HG02678 (cell line): ENCODE data around the gene FYB1.
A peak's percentile ranks its signal among the peaks of the same experiment; 100 is the strongest.
"Not testable (repeated sequence)": the region's sequence is repeated elsewhere in the genome, so short reads cannot be mapped to it uniquely, and the experiment has no call there.

Experiments used
- ATAC-seq: cut with Tn5 transposase; IDR thresholded peaks from one replicate; pipeline ENCODE4 v1.9.1; 2021; ENCODE audit warnings: mild to moderate bottlenecking, moderate library complexity; ENCODE audit not compliant: unreplicated experiment

The FYB1 gene

DNA sequence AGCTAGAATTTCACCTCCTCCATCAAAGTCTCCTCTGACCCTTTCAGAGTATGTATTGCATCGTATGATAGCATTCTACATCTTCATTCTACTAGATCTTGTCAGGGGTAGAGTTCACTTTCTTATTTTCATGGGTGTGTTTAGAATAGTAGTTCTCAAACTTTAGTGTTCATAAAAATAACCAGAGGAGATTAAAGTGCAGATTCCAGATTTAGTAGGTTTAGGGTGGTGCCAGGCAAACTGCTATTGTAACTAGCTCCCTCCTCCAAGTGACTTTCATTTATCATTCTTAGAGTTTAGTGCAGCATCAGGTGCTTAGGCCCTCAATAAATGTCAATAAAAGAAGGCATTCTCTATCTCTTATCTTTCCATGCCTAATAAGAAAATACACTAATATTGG lies 7.2 kb upstream of the FYB1 start:
- ATAC-seq, result no peak

DNA sequence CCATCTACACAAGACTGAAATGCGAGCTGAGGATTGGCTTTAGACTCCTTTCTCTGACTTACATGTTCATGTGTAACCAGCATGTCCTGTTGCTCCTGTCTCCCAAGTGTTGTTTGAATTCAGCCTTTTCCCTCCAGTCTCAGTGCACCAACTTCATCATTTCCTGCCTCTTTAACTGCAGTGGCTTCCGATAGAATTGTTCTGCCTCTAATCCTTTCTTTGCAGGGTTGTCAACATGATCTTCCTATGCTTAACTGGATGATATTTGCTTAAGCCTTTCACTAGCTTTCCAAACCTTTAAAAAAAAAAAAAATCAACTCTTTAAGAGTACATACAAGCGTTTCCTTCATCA lies 6.7 kb upstream of the FYB1 start:
- no peak for ATAC-seq

DNA sequence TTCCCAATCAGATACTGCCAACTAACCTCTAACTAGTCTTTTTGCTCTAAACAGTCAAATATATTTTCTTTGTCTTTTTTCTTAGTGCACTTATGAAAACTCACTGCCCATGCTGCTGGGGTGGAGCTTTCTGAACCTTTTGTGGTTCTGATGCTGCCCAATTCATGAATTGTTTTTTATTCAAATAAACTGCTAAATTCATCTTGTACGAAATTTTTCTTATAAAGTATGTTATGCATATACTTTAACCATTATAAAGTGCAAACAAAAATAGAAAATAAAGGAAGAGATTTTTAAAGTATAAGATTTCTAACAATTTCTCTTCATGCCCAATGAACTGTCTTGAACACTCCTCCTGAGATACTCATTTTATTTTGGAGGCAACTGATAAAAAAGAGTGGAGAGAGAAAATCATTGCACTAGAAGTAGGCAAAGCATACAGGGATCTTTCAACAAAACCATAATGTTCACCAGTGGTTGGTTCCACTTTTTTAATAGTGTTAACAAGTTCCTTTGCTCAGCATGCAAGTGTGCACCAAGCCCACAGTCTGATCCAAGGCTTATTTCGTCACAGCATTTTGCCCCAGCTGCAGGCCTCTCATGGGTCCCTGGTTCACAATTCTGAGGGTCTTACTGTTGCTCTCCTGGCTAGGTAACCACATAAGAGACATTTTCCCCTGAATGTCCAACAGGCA lies 6.2 kb upstream of the FYB1 start:
- no peak for ATAC-seq

DNA sequence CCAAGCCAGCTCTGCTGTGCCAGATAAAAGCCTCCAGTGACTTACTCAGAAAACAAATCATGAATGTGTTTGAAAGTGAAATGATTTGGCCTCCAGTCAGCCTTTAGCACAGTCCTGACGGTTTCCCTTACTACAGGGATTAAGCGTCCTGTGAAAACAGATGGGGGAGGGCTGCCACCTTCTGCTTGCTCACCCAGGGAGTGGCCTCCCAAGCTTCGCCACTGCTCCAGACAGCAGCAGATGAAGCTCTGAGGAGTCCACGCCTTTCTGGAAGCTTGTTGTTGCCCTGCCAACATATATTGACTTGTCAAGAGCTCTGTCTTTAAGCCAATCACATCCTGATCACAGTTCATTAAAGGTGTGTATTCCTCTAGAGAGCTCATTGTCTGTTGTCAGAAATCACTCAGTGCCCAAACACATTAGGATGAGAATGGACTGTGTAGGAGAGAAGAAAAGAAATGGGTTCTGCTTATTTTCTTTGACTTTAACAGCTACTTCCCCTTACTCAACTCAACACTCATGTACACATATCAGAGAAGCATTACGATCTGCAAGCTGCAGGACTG lies 4.9 kb upstream of the FYB1 start:
- ATAC-seq, result no peak

DNA sequence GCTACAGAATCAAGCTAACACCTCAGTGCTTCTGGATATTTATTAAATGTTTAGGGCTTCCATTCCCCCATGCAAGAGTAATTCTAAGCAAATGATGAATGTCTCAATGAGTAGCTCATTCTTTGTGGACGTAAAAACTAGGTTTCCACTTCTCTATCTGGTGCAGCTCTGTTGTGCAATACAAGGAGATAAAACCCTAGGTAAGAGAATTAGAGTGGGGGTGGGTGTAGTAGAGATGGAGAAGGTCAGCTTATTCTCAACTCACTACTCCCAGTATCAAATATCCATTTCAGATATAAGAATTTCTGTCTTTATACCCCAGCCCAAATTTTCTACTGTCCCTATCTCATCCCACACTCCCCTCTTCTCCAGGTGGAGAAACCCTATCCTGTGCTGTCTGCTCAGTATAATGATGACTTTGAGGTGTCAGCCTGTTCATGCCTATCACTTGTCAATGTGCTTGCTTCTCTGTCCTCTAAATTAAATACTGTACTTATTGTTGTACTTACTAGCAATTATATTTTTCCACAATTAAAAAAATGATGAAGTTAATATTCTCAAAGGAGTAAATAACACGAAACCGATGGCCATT lies 4.3 kb upstream of the FYB1 start:
- ATAC-seq, result no peak

DNA sequence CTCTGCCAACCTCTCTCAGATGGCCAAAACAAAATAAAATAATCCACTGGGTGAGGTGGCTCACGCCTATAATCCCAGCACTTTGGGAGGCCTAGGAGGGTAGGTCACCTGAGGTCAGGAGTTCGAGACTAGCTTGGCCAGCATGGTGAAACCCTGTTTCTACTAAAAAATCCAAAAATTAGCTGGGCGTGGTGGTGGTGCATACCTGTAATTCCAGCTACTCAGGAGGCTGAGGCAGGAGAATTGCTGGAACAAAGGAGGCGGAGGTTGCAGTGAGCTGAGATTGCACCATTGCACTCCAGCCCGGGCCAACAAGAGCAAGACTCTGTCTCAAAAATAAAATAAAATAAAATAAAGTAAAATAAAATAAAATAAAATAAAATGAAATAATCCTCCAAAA lies 2.3 kb upstream of the FYB1 start:
- not testable (repeated sequence) for ATAC-seq

DNA sequence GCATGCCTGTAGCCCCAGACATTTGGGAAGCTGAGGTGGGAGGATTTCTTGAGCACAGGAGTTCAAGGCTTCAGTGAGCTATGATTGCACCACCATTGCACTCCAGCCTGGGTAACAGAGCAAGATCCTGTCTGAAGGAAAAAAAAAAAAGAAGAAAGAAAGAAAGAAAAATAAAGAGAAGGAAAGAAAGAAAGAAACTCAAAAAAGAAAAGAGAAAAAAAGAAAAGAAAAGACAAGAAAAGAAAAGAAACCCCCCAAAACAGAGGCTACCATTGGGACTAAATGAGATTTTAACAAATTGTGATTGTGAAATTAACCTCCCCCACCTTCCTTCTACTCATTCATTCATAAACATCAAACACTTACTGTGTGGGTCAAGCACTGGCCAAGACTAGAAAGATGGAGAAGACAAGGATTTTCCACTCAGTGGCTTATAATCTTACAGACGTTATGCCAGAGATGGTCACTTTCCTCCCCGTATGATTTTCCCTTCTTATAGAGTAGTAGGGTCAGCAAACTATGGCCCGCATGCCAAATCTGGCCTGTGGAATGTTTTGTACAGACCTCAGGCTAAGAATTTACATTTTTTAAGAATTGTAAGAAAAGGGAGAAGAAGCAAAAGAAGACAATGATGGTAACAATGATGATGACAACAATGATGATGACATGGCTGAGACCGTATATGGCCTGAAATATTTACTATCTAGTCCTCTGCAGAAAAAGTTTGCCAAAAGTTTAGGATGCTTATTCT lies 1.1 kb upstream of the FYB1 start:
- ATAC-seq, result no peak

DNA sequence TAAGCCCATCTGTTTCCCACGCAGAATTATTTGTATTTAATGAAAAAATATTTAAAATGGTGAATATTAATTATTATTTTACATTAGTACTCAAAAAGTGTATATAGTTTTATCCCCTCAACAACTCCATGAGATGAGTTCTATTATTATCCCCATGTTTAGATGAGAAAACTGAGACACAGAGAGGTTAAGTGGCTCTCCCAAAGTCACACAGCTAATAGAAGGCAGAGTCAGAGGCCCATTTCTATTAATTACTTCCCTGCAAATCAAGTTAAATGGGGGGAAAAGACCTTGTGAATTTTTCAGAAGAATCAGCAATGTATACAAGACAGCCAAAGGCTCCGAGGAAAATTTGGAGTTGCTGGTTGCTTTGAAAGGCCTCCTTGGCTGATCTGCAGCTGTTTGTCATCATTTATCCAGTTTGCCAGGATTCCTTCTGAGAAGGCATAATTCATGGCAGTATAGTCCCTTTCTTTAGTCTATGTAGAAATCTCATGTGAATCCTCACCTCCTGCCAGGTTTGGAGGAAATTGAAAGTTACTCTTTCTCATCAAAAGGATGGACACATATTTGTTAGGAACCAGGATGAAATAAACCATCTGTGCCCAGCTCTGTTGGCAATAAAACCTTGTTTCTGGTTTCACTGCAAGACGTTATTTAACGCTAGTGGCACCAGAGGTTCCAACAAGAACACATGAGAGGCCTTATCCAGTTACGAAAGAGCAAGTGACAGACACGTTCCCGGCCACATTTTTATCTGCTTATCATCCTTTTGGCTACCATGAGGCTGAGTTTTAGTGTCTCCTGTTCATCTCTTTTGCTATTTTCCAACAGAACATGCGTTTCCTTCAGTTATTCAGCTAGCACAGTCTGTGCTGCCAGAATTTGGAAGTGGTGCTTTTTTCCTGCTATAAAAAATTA lies 621 bp downstream of the FYB1 start:
- ATAC-seq, result no peak

DNA sequence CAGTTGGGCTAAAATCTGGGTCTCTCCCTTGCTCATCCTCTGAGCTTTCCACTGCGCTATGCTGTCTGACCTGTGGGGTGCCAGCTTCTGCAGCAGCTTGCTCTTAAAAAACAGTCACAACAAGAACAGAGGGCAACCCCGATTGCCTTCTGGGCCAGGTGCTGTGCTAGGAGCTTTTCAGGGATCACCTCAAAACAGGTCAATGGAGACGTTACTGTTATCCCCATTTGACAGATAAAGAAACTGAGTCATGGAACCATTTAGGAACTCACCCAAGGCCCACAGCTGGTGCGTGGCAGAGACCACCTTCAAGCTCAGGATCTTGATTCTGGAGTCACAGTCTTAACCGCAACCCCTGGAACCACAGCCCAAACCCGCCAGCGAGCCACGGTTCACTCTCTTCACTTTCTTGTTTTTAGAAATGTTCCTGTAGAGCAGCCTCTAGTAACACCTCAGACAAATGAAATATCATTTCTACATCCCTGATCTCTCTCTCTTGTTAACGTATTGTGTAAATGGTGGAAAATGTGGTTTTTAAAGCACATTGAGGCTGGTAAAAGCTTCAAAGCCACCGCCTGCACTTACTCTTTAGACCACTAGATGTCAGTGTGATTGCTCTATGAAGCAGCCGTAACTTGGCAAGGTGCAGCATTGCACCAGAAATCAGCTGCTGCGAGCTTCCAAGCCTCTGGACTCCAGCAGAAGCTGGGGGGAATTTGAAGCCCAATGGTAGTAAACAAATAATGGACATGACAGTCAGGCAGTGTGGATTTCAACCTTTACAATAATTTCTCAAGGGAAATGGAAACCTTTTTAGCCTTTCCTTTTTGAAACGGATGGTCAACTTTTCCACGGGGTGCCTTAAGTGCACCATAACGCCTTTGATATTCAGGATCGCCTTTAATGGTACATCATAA lies 1.7 kb downstream of the FYB1 start:
- peak; percentile 87 for ATAC-seq

DNA sequence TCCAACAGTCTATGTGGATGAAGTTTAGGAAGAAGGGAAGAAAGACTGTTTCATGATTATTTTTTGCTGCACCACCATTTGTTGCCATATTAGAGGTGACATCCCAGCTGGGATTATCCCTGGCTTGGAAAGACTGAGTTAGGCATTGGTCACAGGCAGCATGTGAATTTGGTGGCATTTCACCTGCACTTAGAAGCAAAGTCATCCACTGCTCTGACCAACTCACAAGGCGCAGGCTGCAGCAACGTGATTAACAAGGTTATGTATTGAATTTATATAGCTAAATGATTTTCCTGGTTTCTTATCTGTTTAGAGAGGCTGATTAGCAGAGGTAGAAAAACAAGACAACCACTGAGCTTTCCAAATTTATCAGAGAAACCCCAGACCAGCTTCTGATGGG lies 2.7 kb downstream of the FYB1 start:
- no peak for ATAC-seq

DNA sequence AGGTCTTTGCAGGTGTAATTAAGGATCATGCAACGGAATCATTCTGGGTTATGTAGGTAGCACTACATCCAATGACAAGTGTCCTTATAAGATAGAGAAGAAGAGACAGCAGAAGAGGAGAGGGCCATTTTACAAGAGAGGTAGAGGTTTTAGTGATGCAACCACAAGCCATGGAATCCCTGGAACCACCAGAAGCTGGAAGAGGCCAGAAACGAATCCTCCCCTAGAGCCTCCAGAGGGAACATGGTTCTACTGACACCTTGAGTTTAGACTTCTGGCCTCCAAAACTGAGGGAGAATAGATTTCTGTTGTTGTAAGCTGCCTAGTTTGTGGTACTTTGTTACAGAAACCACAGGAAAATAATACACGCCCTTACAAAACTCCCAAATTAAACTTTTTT lies 3.5 kb downstream of the FYB1 start:
- no peak for ATAC-seq

DNA sequence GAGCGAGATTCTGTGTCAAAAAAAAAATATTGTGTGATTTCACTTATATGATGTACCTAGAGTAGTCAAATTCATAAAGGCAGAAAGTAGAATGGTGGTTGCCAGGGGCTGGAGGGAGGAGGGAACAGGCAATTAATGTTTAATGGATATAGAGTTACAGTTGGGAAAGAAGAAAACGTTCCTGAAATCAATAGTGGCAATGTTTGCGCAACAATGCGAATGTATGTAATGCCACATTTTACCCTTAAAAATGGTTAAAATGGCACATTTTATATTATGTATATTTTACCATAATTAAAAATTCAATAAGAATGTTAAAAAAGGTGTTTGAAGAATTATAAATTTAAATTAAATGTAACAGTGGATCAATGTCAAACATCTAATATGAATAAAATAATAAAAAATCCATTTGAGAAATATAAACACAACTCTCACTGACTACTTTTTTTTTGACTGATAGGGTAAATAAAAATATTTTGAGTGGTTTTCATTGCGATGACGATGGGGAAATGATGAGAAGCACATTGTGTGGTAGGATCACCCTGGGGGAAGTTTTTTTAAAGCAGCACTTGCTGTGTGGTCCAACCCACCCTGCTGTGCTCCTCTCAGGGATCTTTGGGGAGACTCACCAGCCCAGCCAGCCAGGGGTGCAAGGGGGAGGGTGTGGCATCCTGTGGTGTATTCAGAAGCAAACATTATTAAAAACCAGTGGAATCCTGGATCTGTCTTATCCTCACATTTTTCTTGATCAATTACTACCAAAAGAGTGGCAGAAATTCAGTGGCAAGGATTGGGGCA lies 4.3 kb downstream of the FYB1 start:
- ATAC-seq, result no peak

DNA sequence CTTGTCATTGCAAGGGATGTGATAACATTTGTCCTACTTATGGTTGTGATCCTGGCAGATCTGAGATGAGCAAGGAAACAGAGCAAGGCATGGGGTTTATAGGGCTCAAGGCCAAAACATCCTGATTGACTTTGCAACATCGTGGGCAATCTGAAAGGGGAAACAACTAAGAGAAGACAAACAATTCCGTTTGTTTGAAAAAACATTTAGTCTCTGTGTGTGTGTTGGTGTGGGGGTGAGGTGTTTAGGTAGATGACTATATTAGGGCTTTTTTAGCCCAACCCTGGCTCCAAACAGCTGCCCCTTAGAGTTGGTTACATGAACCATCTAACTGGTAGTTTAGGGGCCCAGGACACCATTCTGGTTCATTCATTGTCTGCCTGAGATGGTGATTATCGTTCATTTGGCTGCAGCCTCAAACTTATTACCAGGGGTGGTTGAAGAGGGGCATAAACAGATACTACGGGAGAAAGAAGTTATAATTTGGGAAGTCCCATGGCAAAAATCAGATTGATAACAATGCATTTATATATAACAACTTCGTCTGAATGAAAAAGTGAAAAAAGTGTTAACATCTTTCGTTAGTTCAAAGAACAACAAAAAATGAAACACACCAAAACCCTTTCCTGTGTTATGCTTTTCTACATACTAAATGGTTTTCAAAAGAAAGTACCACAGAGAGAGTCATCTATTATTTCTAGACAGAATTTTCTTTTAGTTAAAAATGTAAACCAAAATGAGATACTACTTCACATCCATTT lies 5.7 kb downstream of the FYB1 start:
- ATAC-seq, result no peak

DNA sequence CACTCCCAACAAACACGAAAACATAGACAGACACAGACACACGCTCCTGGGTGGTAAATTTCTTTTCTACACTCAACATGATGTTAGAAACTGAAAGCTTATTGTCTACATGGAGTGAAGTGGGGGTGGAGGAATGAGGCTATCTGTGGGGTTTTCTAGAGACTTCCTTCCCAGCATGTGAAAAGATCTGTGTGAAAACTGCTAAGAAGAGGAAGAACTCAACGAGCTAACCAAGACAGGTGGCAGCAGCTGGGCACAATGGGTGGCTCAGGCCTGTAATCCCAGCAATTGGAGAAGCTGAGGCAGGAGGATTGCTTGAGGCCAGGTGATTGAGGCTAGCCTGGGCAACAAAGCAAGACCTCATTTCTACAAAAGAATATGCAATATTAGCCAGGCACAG lies 7.6 kb downstream of the FYB1 start:
- no peak for ATAC-seq

DNA sequence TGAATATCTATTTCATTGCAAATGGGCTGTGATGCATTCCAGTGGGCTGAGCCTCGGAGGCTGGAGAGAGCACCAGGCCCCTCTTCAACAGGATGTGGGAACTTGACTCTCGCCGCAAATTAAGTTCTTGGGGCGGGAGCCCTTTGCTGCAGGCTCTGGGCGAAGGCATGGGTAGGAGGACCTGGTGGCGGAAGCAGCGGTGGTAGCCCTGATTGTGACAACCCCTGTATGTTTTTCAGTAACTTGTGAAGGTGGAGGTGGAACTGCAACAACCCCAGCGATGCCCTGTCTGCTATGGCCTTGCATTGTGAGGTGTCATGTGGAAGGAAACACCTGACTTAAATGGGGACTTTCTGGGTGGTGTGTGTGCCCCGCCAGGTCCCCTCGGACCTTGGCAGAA lies 9.4 kb downstream of the FYB1 start:
- ATAC-seq, result peak; percentile 65

DNA sequence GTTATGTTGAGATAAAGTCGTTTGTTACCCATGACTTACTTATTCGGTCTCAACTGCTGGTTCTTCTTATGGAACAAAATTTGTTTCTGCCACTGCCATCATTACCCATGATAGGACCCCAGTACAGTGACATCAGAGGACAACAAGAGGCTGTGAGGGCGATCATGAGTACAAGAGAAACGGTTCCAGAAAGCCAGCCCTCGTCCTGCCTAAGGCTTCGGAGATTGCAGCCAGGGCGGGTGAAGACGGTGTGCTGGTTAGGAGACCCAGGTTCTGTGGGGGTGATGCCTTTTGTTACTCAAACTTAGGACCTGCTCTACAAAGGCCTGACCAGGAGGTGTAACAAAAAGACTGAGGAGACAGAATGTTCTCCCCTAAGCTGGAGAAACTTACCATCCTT lies 10.9 kb downstream of the FYB1 start:
- no peak for ATAC-seq

DNA sequence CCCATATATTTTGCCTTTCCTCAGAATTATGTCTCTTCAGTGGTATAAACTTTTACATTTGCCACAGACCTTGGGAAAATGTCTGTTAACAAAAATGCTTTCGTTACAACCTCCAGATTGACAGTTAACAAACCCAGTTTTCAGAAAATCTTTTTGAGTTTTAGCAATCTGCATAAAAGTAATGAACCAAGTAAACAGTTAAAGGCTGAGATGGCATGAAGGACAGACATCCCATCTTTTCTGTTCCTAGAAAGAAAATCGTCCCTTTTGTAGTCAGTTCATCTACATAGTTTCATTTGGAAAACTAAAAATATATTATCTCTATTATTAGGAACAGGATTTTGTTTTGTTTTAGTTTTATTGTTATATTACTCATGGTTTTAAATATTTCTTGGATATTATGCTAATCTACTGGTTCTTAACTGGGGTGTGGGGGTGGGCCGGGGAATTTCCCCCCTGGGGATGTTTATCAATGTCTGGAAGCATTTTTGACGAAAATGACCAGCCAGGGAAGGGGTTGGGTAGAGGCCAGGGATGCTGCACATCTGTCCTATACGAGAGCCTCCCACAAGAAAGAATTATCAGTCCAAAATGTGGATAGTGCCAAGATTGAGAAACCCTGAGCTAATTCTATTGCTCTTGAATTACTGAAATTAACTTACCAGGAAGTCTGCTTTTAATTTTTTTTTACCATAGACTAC lies 11.9 kb downstream of the FYB1 start:
- ATAC-seq, result no peak
